Measurements from ENCODE around the gene GNS.

Gene GNS

GRCh38 chr12:64671681-64672080, 87.5 kb downstream of the GNS start:
- DNase-seq: no peak

DNA sequence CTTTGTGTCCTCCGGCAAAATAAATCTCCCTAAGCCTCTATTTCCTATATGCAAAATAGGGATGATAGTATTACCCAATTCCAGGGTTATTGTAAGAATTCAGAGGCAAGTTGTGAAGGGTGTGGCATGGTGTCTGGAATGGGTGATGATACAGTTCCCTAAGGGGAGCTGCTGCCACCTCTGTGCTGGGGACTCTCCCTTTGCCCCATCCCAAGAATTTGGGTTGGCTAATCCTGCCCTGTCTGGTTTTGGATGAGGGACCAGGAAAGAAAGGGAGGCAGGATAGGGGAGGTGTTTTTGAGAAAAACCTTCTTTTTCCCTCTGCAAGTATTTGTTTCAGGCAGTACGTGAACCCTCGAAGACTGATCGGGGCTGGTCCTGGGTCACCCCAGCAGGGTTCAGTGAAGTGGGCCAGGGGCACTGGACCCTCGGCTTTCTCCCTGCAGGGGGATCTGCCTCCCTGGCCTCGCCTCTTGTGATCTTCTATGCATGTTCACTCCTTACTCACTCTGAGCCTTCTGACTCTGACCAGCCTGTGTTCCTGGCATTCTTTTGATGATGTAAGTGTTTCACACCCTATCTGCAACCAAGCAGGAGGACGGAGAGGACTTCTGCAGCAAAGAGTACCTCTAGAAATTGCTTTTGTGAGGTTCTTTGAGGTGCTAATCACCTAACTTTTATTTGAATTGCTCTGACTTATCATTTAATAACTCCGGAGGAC, 88.1 kb downstream of the GNS start:
- DNase-seq: peak; percentile 49

- peak; percentile 32 for DNase-seq
These were observed 89.2 kb downstream of the GNS start for GRCh38 chr12:64670019-64670418.

DNA sequence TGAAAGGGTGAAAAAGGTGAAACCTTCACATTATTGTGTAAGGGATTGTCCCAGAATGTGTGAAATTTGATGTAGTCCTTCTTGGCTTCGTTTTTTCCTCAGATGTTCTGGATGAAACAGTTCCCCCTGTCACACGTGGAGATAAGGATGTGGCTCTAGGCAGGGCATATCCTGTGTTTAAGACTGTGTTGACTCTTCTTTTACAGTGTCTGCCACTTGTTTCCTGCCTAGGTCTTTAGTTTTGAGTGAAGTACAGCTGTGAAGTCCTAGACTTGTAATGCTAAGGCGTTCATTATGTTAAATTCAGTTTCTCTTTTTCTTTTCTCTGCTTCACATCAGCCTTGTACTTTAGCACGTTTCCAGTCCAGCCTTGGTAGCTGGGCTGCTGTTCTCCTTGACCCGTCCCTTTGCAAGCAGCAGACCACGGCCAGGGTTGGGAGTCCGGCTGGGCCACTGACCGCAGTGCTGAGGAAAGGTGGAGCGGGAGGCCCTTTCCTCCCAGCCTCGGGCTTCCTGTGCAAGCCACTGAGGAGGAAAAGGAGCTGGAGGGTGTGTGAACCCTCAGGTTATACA, 89.8 kb downstream of the GNS start:
- peak; percentile 53 for DNase-seq

DNA sequence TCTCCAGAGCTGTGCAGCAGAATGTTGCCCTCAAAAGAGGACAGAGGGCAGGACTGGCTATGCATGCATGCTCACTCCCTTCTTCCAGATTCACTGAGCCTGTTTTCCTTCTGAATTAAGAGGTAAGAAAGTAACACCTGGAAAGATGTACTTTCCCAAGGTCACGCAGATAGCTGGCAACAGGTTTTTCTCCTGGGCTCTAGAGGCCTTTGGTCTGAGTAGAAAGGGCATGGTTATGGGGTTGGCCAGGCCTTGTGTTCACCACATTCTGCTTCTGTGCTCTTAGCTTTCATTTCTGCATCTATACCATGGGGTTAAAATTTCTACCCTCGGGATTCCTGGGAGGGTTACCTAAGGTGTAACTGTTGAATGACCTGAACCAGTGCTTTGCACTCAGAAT, 91.4 kb downstream of the GNS start:
- DNase-seq: no peak

DNA sequence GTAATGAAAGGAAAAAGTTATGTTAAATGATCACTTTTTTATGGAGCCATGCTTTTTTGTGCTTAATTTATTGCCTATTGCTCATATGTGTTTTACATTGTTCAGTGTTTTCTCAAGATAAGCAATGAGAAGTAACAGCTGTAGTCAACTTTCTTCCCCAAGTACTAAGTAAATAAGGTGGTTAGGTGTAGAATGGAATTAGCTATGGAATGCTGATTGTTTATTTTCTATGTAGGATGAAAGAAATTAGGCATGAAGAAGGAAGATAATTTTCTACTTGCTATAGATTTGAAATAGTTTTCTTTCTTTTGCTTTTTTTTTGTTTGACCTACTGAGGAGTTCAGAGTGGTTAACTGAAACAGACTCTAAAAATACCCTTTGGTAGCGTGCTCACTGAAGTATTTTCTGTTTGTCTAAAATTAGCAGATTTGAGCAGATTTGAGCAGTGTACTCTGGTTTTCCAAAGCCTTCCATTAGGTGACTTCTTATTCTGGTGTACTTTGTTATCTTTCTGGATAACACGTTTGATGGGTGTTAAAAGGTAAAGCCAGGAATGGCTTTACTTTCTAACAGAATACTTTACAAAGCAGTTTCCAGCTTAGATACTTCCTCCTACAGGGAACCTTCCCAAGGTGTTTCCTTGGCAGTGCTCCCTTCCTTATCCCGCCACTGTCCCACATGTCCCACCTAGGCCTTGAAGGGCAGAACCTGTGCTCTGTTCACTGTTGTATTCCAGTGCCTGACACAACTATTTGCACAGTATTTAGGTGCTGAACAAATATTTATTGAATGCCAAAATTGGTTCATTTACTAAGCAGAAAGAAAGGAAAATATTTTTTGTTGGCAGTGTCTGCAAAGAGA, 92.9 kb downstream of the GNS start:
- no peak for DNase-seq

DNA sequence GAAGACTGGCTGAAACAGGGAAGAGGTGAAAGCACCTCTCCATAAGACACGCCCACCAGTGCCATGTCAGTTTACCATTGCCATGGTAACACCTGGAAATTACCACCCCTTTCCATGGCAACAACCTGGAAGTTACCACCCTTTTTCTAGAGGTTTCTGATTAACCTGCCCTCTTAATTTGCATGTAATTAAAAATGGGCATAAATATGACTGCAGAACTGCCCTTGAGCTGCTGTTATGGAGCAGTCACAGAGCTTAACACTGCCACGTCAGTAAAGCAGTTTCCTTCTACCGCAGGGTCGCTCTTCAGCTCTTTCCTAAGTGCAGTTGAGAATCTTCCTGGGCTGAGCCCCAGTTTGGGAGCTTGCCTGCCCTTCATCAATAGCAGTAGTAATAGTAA, 93.7 kb downstream of the GNS start:
- DNase-seq: peak; percentile 41
